ENCODE results near the gene SHC3. TPM values are rescaled to one million over a fixed set of nuclear protein-coding genes. Genes with fewer than 3 reads are reported as not detected.

Gene SHC3
- total RNA-seq, 3 donors from 2014 or later (not counting 1 experiment from before 2014, with no cell fraction given) = 0.02 to 0.09 (median 0.08) TPM

GRCh38 chr9:89179895-89180734, 1.5 kb upstream of the SHC3 start:
- 3% methylated on average over 35 of the region's 35 CpGs for WGBS (ENCODE audit: insufficient coverage)
- Mint-ChIP-seq H3K27ac (peak overlapping the region in 1 of 2 donors; percentile 52), H3K4me1 (peaks cover 8 to 19% of the 10 kb centered on the region in 2 donors), H3K4me3 (peak overlapping the region; percentile 75), H3K9me3 (no peaks in the 10 kb centered on the region), H3K36me3 (no peaks in the 10 kb centered on the region), H3K27me3 (ENCODE audit: low read depth in 2 of 2) (peaks cover 44 to 66% of the 10 kb centered on the region in 2 donors)
- ATAC-seq = peak; percentile 38 to 71 (median 40)
- H3K27me3 ChIP-seq (ENCODE audit: control insufficient read depth, insufficient read depth, low read length) = peaks cover 24% of the 10 kb centered on the region
- no peak overlapping the region for H3K4me3 ChIP-seq (ENCODE audit: low read length)
- no peak overlapping the region for H3K27ac ChIP-seq (ENCODE audit: low read length)
- peak in 1 of 2 donors; percentile 28 for DNase-seq
- H3K36me3 ChIP-seq (ENCODE audit: control insufficient read depth, insufficient read depth, low read length) = no peaks in the 10 kb centered on the region
- no peak for TF ChIP-seq CTCF (IDR thresholded peaks at IDR 0.05)
- intact Hi-C loops (cut with micrococcal nuclease) = no loop called here
- peaks cover 8% of the 10 kb centered on the region for H3K4me1 ChIP-seq (ENCODE audit: control insufficient read depth, insufficient read depth, low read length)
- no peaks in the 10 kb centered on the region for H3K9me3 ChIP-seq (ENCODE audit: control insufficient read depth, insufficient read depth, low read length)

GRCh38 chr9:89179540-89179894, 899 bp upstream of the SHC3 start:
- Histone ChIP-seq H3K4me3 (ENCODE audit: low read length) (no peak overlapping the region), H3K36me3 (ENCODE audit: control insufficient read depth, insufficient read depth, low read length) (no peaks in the 10 kb centered on the region), H3K27ac (ENCODE audit: low read length) (no peak overlapping the region), H3K9me3 (ENCODE audit: control insufficient read depth, insufficient read depth, low read length) (no peaks in the 10 kb centered on the region), H3K27me3 (ENCODE audit: control insufficient read depth, insufficient read depth, low read length) (peaks cover 24% of the 10 kb centered on the region), H3K4me1 (ENCODE audit: control insufficient read depth, insufficient read depth, low read length) (peaks cover 8% of the 10 kb centered on the region)
- H3K27ac Mint-ChIP-seq = no peak overlapping the region
- H3K9me3 Mint-ChIP-seq = no peaks in the 10 kb centered on the region
- WGBS (ENCODE audit: insufficient coverage) = 29% methylated on average over 4 of the region's 4 CpGs
- intact Hi-C loops (cut with micrococcal nuclease) = no loop called here
- no peak for TF ChIP-seq CTCF (IDR thresholded peaks at IDR 0.05)
- peaks cover 8 to 19% of the 10 kb centered on the region in 2 donors for H3K4me1 Mint-ChIP-seq
- H3K36me3 Mint-ChIP-seq = no peaks in the 10 kb centered on the region
- ATAC-seq (no peak), DNase-seq (no peak)
- H3K4me3 Mint-ChIP-seq = peak overlapping the region; percentile 75
- H3K27me3 Mint-ChIP-seq (ENCODE audit: low read depth in 2 of 2) = peaks cover 43 to 66% of the 10 kb centered on the region in 2 donors

- no peak for TF ChIP-seq CTCF (IDR thresholded peaks at IDR 0.05)
- Mint-ChIP-seq H3K27ac (no peak overlapping the region), H3K27me3 (ENCODE audit: low read depth in 2 of 2) (peaks cover 40 to 63% of the 10 kb centered on the region in 2 donors), H3K4me3 (no peak overlapping the region), H3K36me3 (no peaks in the 10 kb centered on the region), H3K9me3 (no peaks in the 10 kb centered on the region), H3K4me1 (peaks cover 8 to 19% of the 10 kb centered on the region in 2 donors)
- DNase-seq (no peak), ATAC-seq (no peak)
- H3K4me1 ChIP-seq (ENCODE audit: control insufficient read depth, insufficient read depth, low read length) = peaks cover 8% of the 10 kb centered on the region
- H3K9me3 ChIP-seq (ENCODE audit: control insufficient read depth, insufficient read depth, low read length) = no peaks in the 10 kb centered on the region
- 35% methylated on average over 11 of the region's 11 CpGs for WGBS (ENCODE audit: insufficient coverage)
- no peak overlapping the region for H3K27ac ChIP-seq (ENCODE audit: low read length)
- H3K27me3 ChIP-seq (ENCODE audit: control insufficient read depth, insufficient read depth, low read length) = peaks cover 24% of the 10 kb centered on the region
- no peak overlapping the region for H3K4me3 ChIP-seq (ENCODE audit: low read length)
- H3K36me3 ChIP-seq (ENCODE audit: control insufficient read depth, insufficient read depth, low read length) = no peaks in the 10 kb centered on the region
- intact Hi-C loops (cut with micrococcal nuclease) = no loop called here
Observed at GRCh38 chr9:89178830-89179539, 367 bp upstream of the SHC3 start.

Data from natural killer cell (primary cell).